CD4-positive, CD25-positive, alpha-beta regulatory T cell (primary cell): ENCODE measurements around the gene COG4. TPM values are rescaled to one million over a fixed set of nuclear protein-coding genes. Genes with fewer than 3 reads are reported as not detected.

Source experiments
- ATAC-seq, 2 donors: fragments of 150-1000 bp; cut with Tn5 transposase; one replicate each; pipeline ENCODE4 v1.10.0; 2021; ENCODE audit warnings: low read depth in 2 of 2, moderate number of reproducible peaks in 2 of 2, moderate library complexity in 1 of 2
- DNase-seq, 3 donors: peaks; one replicate each; pipeline versions ENCODE4 v3.0.0 to v3.0.0-alpha.2; 2012 to 2022; ENCODE audit warnings: mixed read lengths in 1 of 3
- H3K27ac ChIP-seq: one replicate; pipeline ENCODE4 v1.7.0; 2013; ENCODE audit warnings: mild to moderate bottlenecking, low read length; ENCODE audit not compliant: insufficient read depth, poor library complexity, severe bottlenecking
- H3K27me3 ChIP-seq: one replicate; pipeline ENCODE4 v1.7.0; 2013; ENCODE audit warnings: low read length; ENCODE audit not compliant: control insufficient read depth, insufficient read depth
- H3K36me3 ChIP-seq: one replicate; pipeline ENCODE4 v1.7.0; 2013; ENCODE audit warnings: mild to moderate bottlenecking, low read length, moderate library complexity; ENCODE audit not compliant: control insufficient read depth, insufficient read depth
- H3K4me1 ChIP-seq: 2 replicates; pipeline ENCODE4 v1.7.0; 2013; ENCODE audit warnings: mild to moderate bottlenecking, low read length; ENCODE audit not compliant: insufficient read depth, control insufficient read depth, poor library complexity, severe bottlenecking
- H3K4me3 ChIP-seq: one replicate; pipeline ENCODE4 v1.7.0; 2013; ENCODE audit warnings: low read depth, mild to moderate bottlenecking, low read length, moderate library complexity
- H3K9me3 ChIP-seq, 2 experiments: 1 replicate in 1 of 2; 2 replicates in 1 of 2; pipeline ENCODE4 v1.7.0; 2013; ENCODE audit warnings: low read length in 2 of 2, mild to moderate bottlenecking in 1 of 2, moderate library complexity in 1 of 2; ENCODE audit not compliant: control insufficient read depth in 2 of 2
- H3K27ac Mint-ChIP-seq, 3 donors: one replicate each; pipeline ENCODE4 v1.8.0; 2020 to 2022; ENCODE audit warnings: mild to moderate bottlenecking in 3 of 3, mixed read lengths in 3 of 3, moderate library complexity in 2 of 3
- H3K27me3 Mint-ChIP-seq: one replicate; pipeline ENCODE4 v1.8.0; 2022; ENCODE audit warnings: mild to moderate bottlenecking, mixed read lengths
- H3K36me3 Mint-ChIP-seq: one replicate; pipeline ENCODE4 v1.8.0; 2020; ENCODE audit warnings: mixed read lengths
- H3K4me1 Mint-ChIP-seq, 4 donors: one replicate each; pipeline ENCODE4 v1.8.0; 2020 to 2022; ENCODE audit warnings: mixed read lengths in 4 of 4, mild to moderate bottlenecking in 1 of 4
- H3K4me3 Mint-ChIP-seq, 4 donors: one replicate each; pipeline ENCODE4 v1.8.0; 2020 to 2022; ENCODE audit warnings: mild to moderate bottlenecking in 4 of 4, mixed read lengths in 4 of 4, moderate library complexity in 3 of 4
- H3K9me3 Mint-ChIP-seq, 7 donors: one replicate each; pipeline ENCODE4 v1.8.0; 2020 to 2022; ENCODE audit warnings: mixed read lengths in 7 of 7, mild to moderate bottlenecking in 3 of 7, moderate library complexity in 2 of 7
- polyA plus RNA-seq, 4 donors: library from polyadenylated mRNA; unstranded; fragments of 300-500 nt; fragmentation: Illumina TruSeq; gene quantifications; one replicate each; pipeline ENCODE4 v1.2.3, GENCODE V29; 2021
- total RNA-seq: library from RNA; stranded (reverse); gene quantifications from one replicate; pipeline ENCODE4 v1.2.3, GENCODE V29; 2022

Gene COG4
- total and polyA plus RNA-seq, 5 donors from 2014 or later = 37.5 to 73.2 (median 49.1) TPM

GRCh38 chr16:70478169-70478568 lies 45.2 kb downstream of the COG4 start:
- Histone ChIP-seq H3K27me3 (no peaks in the 10 kb centered on the region), H3K36me3 (peaks cover 46% of the 10 kb centered on the region), H3K27ac (no peak overlapping the region), H3K9me3 (no peaks in the 10 kb centered on the region), H3K4me1 (peaks cover 3% of the 10 kb centered on the region), H3K4me3 (no peak overlapping the region)
- H3K4me1 Mint-ChIP-seq = peaks cover 0 to 5% (median 3%) of the 10 kb centered on the region in 4 donors
- DNase-seq (no peak), ATAC-seq (no peak)
- no peaks in the 10 kb centered on the region for H3K9me3 Mint-ChIP-seq
- peaks cover 18% of the 10 kb centered on the region for H3K36me3 Mint-ChIP-seq
- H3K27me3 Mint-ChIP-seq = no peaks in the 10 kb centered on the region
- peak overlapping the region in 1 of 3 donors; percentile 77 for H3K27ac Mint-ChIP-seq
- no peak overlapping the region for H3K4me3 Mint-ChIP-seq

GRCh38 chr16:70476272-70477020 lies 46.9 kb downstream of the COG4 start:
- H3K36me3 ChIP-seq = peaks cover 32% of the 10 kb centered on the region
- Mint-ChIP-seq H3K9me3 (no peaks in the 10 kb centered on the region), H3K36me3 (peaks cover 13% of the 10 kb centered on the region), H3K4me3 (no peak overlapping the region), H3K27ac (peak overlapping the region in 2 of 3 donors; percentile 9 to 79), H3K27me3 (no peaks in the 10 kb centered on the region), H3K4me1 (peaks cover 0 to 5% (median 3%) of the 10 kb centered on the region in 4 donors)
- DNase-seq (peak in 1 of 3 donors; percentile 71), ATAC-seq (peak in 1 of 2 donors; percentile 42)
- H3K4me3 ChIP-seq = no peak overlapping the region
- peaks cover 3% of the 10 kb centered on the region for H3K4me1 ChIP-seq
- H3K27me3 ChIP-seq = no peaks in the 10 kb centered on the region
- H3K9me3 ChIP-seq = no peaks in the 10 kb centered on the region
- no peak overlapping the region for H3K27ac ChIP-seq

- Mint-ChIP-seq H3K27ac (peak overlapping the region in 1 of 3 donors; percentile 26), H3K4me3 (no peak overlapping the region)
- ATAC-seq = no peak
Measured at GRCh38 chr16:70475054-70475871, 48.1 kb downstream of the COG4 start.

GRCh38 chr16:70474320-70475053 lies 48.9 kb downstream of the COG4 start:
- Mint-ChIP-seq H3K27me3 (no peaks in the 10 kb centered on the region), H3K4me1 (peaks cover 0 to 6% (median 4%) of the 10 kb centered on the region in 4 donors), H3K9me3 (peaks cover 0 to 1% (median 0%) of the 10 kb centered on the region in 7 donors), H3K27ac (no peak overlapping the region), H3K4me3 (no peak overlapping the region), H3K36me3 (peaks cover 13% of the 10 kb centered on the region)
- no peaks in the 10 kb centered on the region for H3K27me3 ChIP-seq
- no peak overlapping the region for H3K4me3 ChIP-seq
- H3K9me3 ChIP-seq = no peaks in the 10 kb centered on the region
- peaks cover 13% of the 10 kb centered on the region for H3K36me3 ChIP-seq
- H3K27ac ChIP-seq = no peak overlapping the region
- no peak for DNase-seq
- peaks cover 3% of the 10 kb centered on the region for H3K4me1 ChIP-seq
- ATAC-seq = no peak

More at GRCh38 chr16:70475054-70475871, 48.1 kb downstream of the COG4 start:
- Mint-ChIP-seq H3K36me3 (peaks cover 13% of the 10 kb centered on the region), H3K27me3 (no peaks in the 10 kb centered on the region), H3K9me3 (peaks cover 0 to 1% (median 0%) of the 10 kb centered on the region in 7 donors), H3K4me1 (peaks cover 0 to 6% (median 4%) of the 10 kb centered on the region in 4 donors)
- Histone ChIP-seq H3K9me3 (no peaks in the 10 kb centered on the region), H3K27me3 (no peaks in the 10 kb centered on the region), H3K4me3 (no peak overlapping the region), H3K4me1 (peaks cover 3% of the 10 kb centered on the region), H3K27ac (no peak overlapping the region), H3K36me3 (peaks cover 20% of the 10 kb centered on the region)
- no peak for DNase-seq

- DNase-seq (peak in 1 of 3 donors; percentile 24), ATAC-seq (no peak)
- Histone ChIP-seq H3K36me3 (peaks cover 8% of the 10 kb centered on the region), H3K4me1 (peaks cover 3% of the 10 kb centered on the region), H3K9me3 (no peaks in the 10 kb centered on the region), H3K4me3 (no peak overlapping the region), H3K27ac (no peak overlapping the region), H3K27me3 (no peaks in the 10 kb centered on the region)
- peaks cover 0 to 6% (median 4%) of the 10 kb centered on the region in 4 donors for H3K4me1 Mint-ChIP-seq
- no peaks in the 10 kb centered on the region for H3K27me3 Mint-ChIP-seq
- H3K9me3 Mint-ChIP-seq = peaks cover 0 to 3% (median 0%) of the 10 kb centered on the region in 7 donors
- peak overlapping the region in 2 of 3 donors; percentile 49 to 54 for H3K27ac Mint-ChIP-seq
- peaks cover 13% of the 10 kb centered on the region for H3K36me3 Mint-ChIP-seq
- H3K4me3 Mint-ChIP-seq = no peak overlapping the region
Measured at GRCh38 chr16:70473446-70474319, 49.7 kb downstream of the COG4 start.

GRCh38 chr16:70472786-70473433 lies 50.4 kb downstream of the COG4 start:
- no peaks in the 10 kb centered on the region for H3K9me3 ChIP-seq
- Mint-ChIP-seq H3K36me3 (peaks cover 13% of the 10 kb centered on the region), H3K4me1 (peaks cover 0 to 10% (median 5%) of the 10 kb centered on the region in 4 donors), H3K27ac (no peak overlapping the region), H3K4me3 (no peak overlapping the region), H3K9me3 (peaks cover 0 to 3% (median 0%) of the 10 kb centered on the region in 7 donors), H3K27me3 (no peaks in the 10 kb centered on the region)
- H3K27ac ChIP-seq = no peak overlapping the region
- no peak overlapping the region for H3K4me3 ChIP-seq
- no peak for ATAC-seq
- no peak for DNase-seq
- peaks cover 3% of the 10 kb centered on the region for H3K4me1 ChIP-seq
- peaks cover 5% of the 10 kb centered on the region for H3K36me3 ChIP-seq
- no peaks in the 10 kb centered on the region for H3K27me3 ChIP-seq
